Measurements from ENCODE around the gene NPDC1. TPM values are rescaled to one million over a fixed set of nuclear protein-coding genes. Genes with fewer than 3 reads are reported as not detected.
"Not testable (repeated sequence)": the region's sequence is repeated elsewhere in the genome, so short reads cannot be mapped to it uniquely, and the experiment has no call there.

NPDC1 gene
- total RNA-seq, 2 experiments from 2014 or later: 28.2 to 31.4 TPM

GRCh38 chr9:137035507-137035834 lies 10.5 kb downstream of the NPDC1 start:
- POLR2A ChIA-PET: interaction anchor here (0.7 to 1.5 kb wide), 9 partner anchors 9 to 227 kb away, joined by 3 to 8 read pairs (median 5); partner anchors contain the start of genes AJM1, NPDC1 and SAPCD2
- CTCF ChIA-PET: interaction anchor here (0.6 to 7.5 kb wide), 45 partner anchors 9 to 440 kb away, joined by 3 to 46 read pairs (median 4); partner anchors contain the start of genes AJM1, C8G, CLIC3 and ENTPD2

- CTCF ChIA-PET: interaction anchor here (0.5 to 7.5 kb wide), 53 partner anchors 9 to 440 kb away, joined by 3 to 46 read pairs (median 4); partner anchors contain the start of genes AJM1, ANAPC2, C8G and CLIC3
- POLR2A ChIA-PET: interaction anchor here (0.5 to 1.5 kb wide), 12 partner anchors 10 to 542 kb away, joined by 3 to 8 read pairs (median 4); partner anchors contain the start of genes AJM1, NPDC1 and SAPCD2
Measured at GRCh38 chr9:137034709-137035506, 11.1 kb downstream of the NPDC1 start.

- POLR2A ChIA-PET: interaction anchor here (0.5 to 1.5 kb wide), 7 partner anchors 11 to 542 kb away, joined by 3 to 8 read pairs (median 5); partner anchors contain the start of genes AJM1 and NPDC1
Measured at GRCh38 chr9:137034039-137034708, 11.8 kb downstream of the NPDC1 start.

GRCh38 chr9:137033481-137033880 lies 12.5 kb downstream of the NPDC1 start:
- CTCF ChIA-PET: interaction anchor here (0.6 to 7.5 kb wide), 7 partner anchors 15 to 247 kb away, joined by 5 to 46 read pairs (median 18); partner anchors contain the start of genes C8G, ENTPD2, FBXW5 and NPDC1
- POLR2A ChIA-PET: not testable (repeated sequence)

More at GRCh38 chr9:137034039-137034708, 11.8 kb downstream of the NPDC1 start:
- CTCF ChIA-PET: interaction anchor here (0.5 to 7.5 kb wide), 32 partner anchors 8 to 247 kb away, joined by 3 to 46 read pairs (median 8); partner anchors contain the start of genes AJM1, ANAPC2, C8G and CLIC3

GRCh38 chr9:137032858-137033257 lies 13.1 kb downstream of the NPDC1 start:
- ChIA-PET CTCF (interaction anchor here (1.0 to 7.5 kb wide), 7 partner anchors 14 to 245 kb away, joined by 3 to 43 read pairs (median 4); partner anchors contain the start of genes ENTPD2 and NPDC1), POLR2A (no interaction called here)

GRCh38 chr9:137031904-137032640 lies 13.9 kb downstream of the NPDC1 start, which contains the start of gene FUT7:
TSS of gene FUT7 (minus strand) at chr9:137032088. CDS start at chr9:137031991, 97 bp downstream.
- POLR2A ChIA-PET: interaction anchor here (1.2 kb wide), 1 partner anchor 150 kb away, joined by 3 read pairs; no protein-coding TSS in a partner anchor
- CTCF ChIA-PET: interaction anchor here (0.6 to 2.1 kb wide), 11 partner anchors 13 to 245 kb away, joined by 3 to 10 read pairs (median 4); partner anchors contain the start of gene AJM1

- ChIA-PET CTCF (interaction anchor here (0.9 to 3.6 kb wide), 20 partner anchors 14 to 243 kb away, joined by 3 to 30 read pairs (median 5); partner anchors contain the start of gene AJM1), POLR2A (no interaction called here)
Measured at GRCh38 chr9:137030538-137031527, 15.1 kb downstream of the NPDC1 start.

- ChIA-PET CTCF (interaction anchor here (0.5 to 3.6 kb wide), 54 partner anchors 9 to 491 kb away, joined by 3 to 30 read pairs (median 5); partner anchors contain the start of genes AJM1, CLIC3, NPDC1 and PAXX), POLR2A (interaction anchor here (0.7 to 1.3 kb wide), 3 partner anchors 30 to 56 kb away, joined by 4 to 5 read pairs (median 4); partner anchors contain the start of gene PAXX)
Measured at GRCh38 chr9:137030006-137030405, 16.0 kb downstream of the NPDC1 start.

GRCh38 chr9:137029058-137029936 lies 16.7 kb downstream of the NPDC1 start:
- CTCF ChIA-PET: interaction anchor here (0.5 to 3.6 kb wide), 59 partner anchors 8 to 491 kb away, joined by 3 to 30 read pairs (median 4); partner anchors contain the start of genes AJM1, CLIC3, MAN1B1 and NPDC1
- POLR2A ChIA-PET: interaction anchor here (0.7 to 1.3 kb wide), 3 partner anchors 29 to 57 kb away, joined by 4 to 5 read pairs (median 4); partner anchors contain the start of gene PAXX

- ChIA-PET CTCF (interaction anchor here (0.7 to 3.6 kb wide), 43 partner anchors 7 to 490 kb away, joined by 3 to 30 read pairs (median 5); partner anchors contain the start of genes AJM1, CLIC3, MAN1B1 and NPDC1), POLR2A (interaction anchor here (1.3 to 1.7 kb wide), 3 partner anchors 28 to 58 kb away, joined by 4 to 5 read pairs (median 4); partner anchors contain the start of genes MAN1B1 and PAXX)
Measured at GRCh38 chr9:137028263-137029057, 17.5 kb downstream of the NPDC1 start.

GRCh38 chr9:137027369-137028262 lies 18.4 kb downstream of the NPDC1 start, which contains the start of gene ABCA2:
TSS of gene ABCA2 (minus strand) at chr9:137028237. CDS start at chr9:137028140, 97 bp downstream.
- CTCF ChIA-PET: interaction anchor here (0.6 to 4.0 kb wide), 19 partner anchors 7 to 338 kb away, joined by 3 to 30 read pairs (median 12); partner anchors contain the start of genes CLIC3, NPDC1 and PAXX
- POLR2A ChIA-PET: interaction anchor here (1.0 to 1.7 kb wide), 3 partner anchors 27 to 142 kb away, joined by 3 to 5 read pairs (median 4); partner anchors contain the start of genes MAN1B1 and TRAF2

- POLR2A ChIA-PET: interaction anchor here (1.0 to 1.7 kb wide), 3 partner anchors 27 to 141 kb away, joined by 3 to 5 read pairs (median 4); partner anchors contain the start of genes MAN1B1 and TRAF2
Measured at GRCh38 chr9:137026828-137027227, 19.1 kb downstream of the NPDC1 start.

GRCh38 chr9:137026384-137026783 lies 19.6 kb downstream of the NPDC1 start:
- ChIA-PET CTCF (interaction anchor here (0.6 to 4.0 kb wide), 11 partner anchors 9 to 133 kb away, joined by 3 to 24 read pairs (median 3); partner anchors contain the start of genes NPDC1 and PAXX), POLR2A (interaction anchor here (1.0 to 1.3 kb wide), 2 partner anchors 26 to 141 kb away, joined by 3 to 5 read pairs; partner anchors contain the start of gene TRAF2)

More at GRCh38 chr9:137026828-137027227, 19.1 kb downstream of the NPDC1 start:
- CTCF ChIA-PET: interaction anchor here (0.6 to 4.0 kb wide), 10 partner anchors 8 to 133 kb away, joined by 3 to 24 read pairs (median 4); partner anchors contain the start of genes NPDC1 and PAXX

Data from activated CD8-positive, alpha-beta memory T cell treated with anti-CD3 and anti-CD28 coated beads for 36 hours (primary cell).